VCaP (cell line): ENCODE measurements around the gene NUDT21.

Source experiments
- H3K27ac ChIP-seq: fragments of 450-650 bp; 2 replicates; pipeline ENCODE4 v1.5.1; 2017
- CTCF ChIP-seq: fragments of 450-650 bp; conservative IDR thresholded peaks from 2 replicates; pipeline ENCODE4 v1.5.1; 2017; ENCODE audit warnings: mild to moderate bottlenecking, moderate library complexity

NUDT21 gene

GRCh38 chr16:56481468-56482122 is 30.5 kb upstream of the NUDT21 start:
- no peak for TF ChIP-seq CTCF
- H3K27ac ChIP-seq, result no peak overlapping the region

GRCh38 chr16:56480776-56481467 is 29.8 kb upstream of the NUDT21 start:
- H3K27ac ChIP-seq, result no peak overlapping the region
- no peak for TF ChIP-seq CTCF

GRCh38 chr16:56479469-56479868 is 28.3 kb upstream of the NUDT21 start:
- H3K27ac ChIP-seq, result no peak overlapping the region
- TF ChIP-seq CTCF, result no peak

GRCh38 chr16:56478281-56479049 is 27.3 kb upstream of the NUDT21 start:
- no peak overlapping the region for H3K27ac ChIP-seq
- TF ChIP-seq CTCF, result no peak

GRCh38 chr16:56477096-56477878 is 26.2 kb upstream of the NUDT21 start:
- no peak for TF ChIP-seq CTCF
- H3K27ac ChIP-seq, result no peak overlapping the region

GRCh38 chr16:56475201-56475600 is 24.1 kb upstream of the NUDT21 start:
- no peak overlapping the region for H3K27ac ChIP-seq
- no peak for TF ChIP-seq CTCF

- TF ChIP-seq CTCF, result no peak
- peak overlapping the region; percentile 41 for H3K27ac ChIP-seq
Observed at GRCh38 chr16:56470666-56471065, 19.5 kb upstream of the NUDT21 start.
